Endothelial cell (in vitro differentiated cells): ENCODE results near the gene DNM1. TPM values are rescaled to one million over a fixed set of nuclear protein-coding genes. Genes with fewer than 3 reads are reported as not detected.

Experiments
- DNase-seq: peaks from one replicate; pipeline ENCODE4 v3.0.0; 2021; ENCODE audit warnings: low spot score
- H3K27ac Mint-ChIP-seq: one replicate; pipeline ENCODE4 v1.8.0; 2021; ENCODE audit warnings: mixed read lengths, inconsistent platforms; ENCODE audit not compliant: unreplicated experiment
- H3K27me3 Mint-ChIP-seq: one replicate; pipeline ENCODE4 v1.8.0; 2021; ENCODE audit warnings: mild to moderate bottlenecking, moderate library complexity, mixed read lengths, inconsistent platforms; ENCODE audit not compliant: unreplicated experiment
- H3K36me3 Mint-ChIP-seq: one replicate; pipeline ENCODE4 v1.8.0; 2021; ENCODE audit warnings: mild to moderate bottlenecking, low read depth, mixed read lengths, inconsistent platforms; ENCODE audit not compliant: unreplicated experiment
- H3K4me1 Mint-ChIP-seq: one replicate; pipeline ENCODE4 v1.8.0; 2021; ENCODE audit warnings: mild to moderate bottlenecking, mixed read lengths, inconsistent platforms; ENCODE audit not compliant: unreplicated experiment
- H3K4me3 Mint-ChIP-seq: one replicate; pipeline ENCODE4 v1.8.0; 2021; ENCODE audit warnings: mild to moderate bottlenecking, mixed read lengths, inconsistent platforms; ENCODE audit not compliant: unreplicated experiment
- H3K9me3 Mint-ChIP-seq: one replicate; pipeline ENCODE4 v1.8.0; 2021; ENCODE audit warnings: mixed read lengths, inconsistent platforms; ENCODE audit not compliant: unreplicated experiment
- CTCF ChIP-seq: fragments of 200-600 bp; sonication (generic); IDR thresholded peaks from one replicate; pipeline ENCODE4 v1.5.0; 2021; ENCODE audit warnings: antibody characterized with exemption; ENCODE audit not compliant: unreplicated experiment
- total RNA-seq: library from RNA; stranded (reverse); fragmentation: NEBNext Ultra II Directional; extraction: Animal tissue kit (Norgen Biotek cat#: 25700); gene quantifications from one replicate; pipeline ENCODE4 v1.2.1, GENCODE V29; 2021; ENCODE audit not compliant: unreplicated experiment

DNM1 gene
- total RNA-seq, 1 donor from 2014 or later: 8.0 TPM

- TF ChIP-seq CTCF: no peak
- Mint-ChIP-seq H3K27ac (no peak overlapping the region), H3K4me1 (peaks cover 16% of the 10 kb centered on the region), H3K9me3 (no peaks in the 10 kb centered on the region), H3K36me3 (peaks cover 10% of the 10 kb centered on the region), H3K4me3 (no peak overlapping the region), H3K27me3 (peaks cover 17% of the 10 kb centered on the region)
- no peak for DNase-seq
Observed at GRCh38 chr9:128204858-128205257, 1.7 kb downstream of the DNM1 start.

GRCh38 chr9:128205296-128205944 is 2.2 kb downstream of the DNM1 start:
- DNase-seq: no peak
- H3K4me3 Mint-ChIP-seq: no peak overlapping the region
- no peaks in the 10 kb centered on the region for H3K9me3 Mint-ChIP-seq
- H3K36me3 Mint-ChIP-seq: peaks cover 10% of the 10 kb centered on the region
- H3K4me1 Mint-ChIP-seq: peaks cover 16% of the 10 kb centered on the region
- TF ChIP-seq CTCF: no peak
- H3K27me3 Mint-ChIP-seq: peaks cover 17% of the 10 kb centered on the region
- no peak overlapping the region for H3K27ac Mint-ChIP-seq

- Mint-ChIP-seq H3K4me3 (no peak overlapping the region), H3K4me1 (peaks cover 16% of the 10 kb centered on the region), H3K36me3 (peaks cover 10% of the 10 kb centered on the region), H3K9me3 (no peaks in the 10 kb centered on the region), H3K27ac (no peak overlapping the region), H3K27me3 (peaks cover 19% of the 10 kb centered on the region)
- TF ChIP-seq CTCF: no peak
- DNase-seq: no peak
Observed at GRCh38 chr9:128206484-128206883, 3.3 kb downstream of the DNM1 start.

- Mint-ChIP-seq H3K4me1 (peaks cover 19% of the 10 kb centered on the region), H3K4me3 (no peak overlapping the region), H3K9me3 (peaks cover 2% of the 10 kb centered on the region), H3K27ac (no peak overlapping the region), H3K36me3 (peaks cover 9% of the 10 kb centered on the region), H3K27me3 (peaks cover 20% of the 10 kb centered on the region)
- TF ChIP-seq CTCF: no peak
- no peak for DNase-seq
Observed at GRCh38 chr9:128206916-128207910, 4.0 kb downstream of the DNM1 start.

GRCh38 chr9:128208386-128208785 is 5.2 kb downstream of the DNM1 start:
- DNase-seq: no peak
- Mint-ChIP-seq H3K36me3 (peaks cover 3% of the 10 kb centered on the region), H3K9me3 (peaks cover 3% of the 10 kb centered on the region), H3K4me3 (no peak overlapping the region), H3K4me1 (peaks cover 15% of the 10 kb centered on the region), H3K27me3 (peaks cover 15% of the 10 kb centered on the region), H3K27ac (no peak overlapping the region)
- no peak for TF ChIP-seq CTCF
